Osteocyte (in vitro differentiated cells): ENCODE data around the gene TCHH. TPM values are rescaled to one million over a fixed set of nuclear protein-coding genes. Genes with fewer than 3 reads are reported as not detected.

Experiments
- DNase-seq: peaks from one replicate; pipeline ENCODE4 v3.0.0; 2021; ENCODE audit warnings: mixed read lengths; ENCODE audit not compliant: unreplicated experiment; ENCODE audit errors: extremely low spot score
- H3K27ac Mint-ChIP-seq: one replicate; pipeline ENCODE4 v1.8.0; 2021; ENCODE audit warnings: mild to moderate bottlenecking, mixed read lengths; ENCODE audit not compliant: unreplicated experiment
- H3K27me3 Mint-ChIP-seq: one replicate; pipeline ENCODE4 v1.8.0; 2021; ENCODE audit warnings: mixed read lengths; ENCODE audit not compliant: unreplicated experiment
- H3K36me3 Mint-ChIP-seq: one replicate; pipeline ENCODE4 v1.8.0; 2021; ENCODE audit warnings: mixed read lengths; ENCODE audit not compliant: unreplicated experiment
- H3K4me1 Mint-ChIP-seq: one replicate; pipeline ENCODE4 v1.8.0; 2021; ENCODE audit warnings: mixed read lengths; ENCODE audit not compliant: unreplicated experiment
- H3K4me3 Mint-ChIP-seq: one replicate; pipeline ENCODE4 v1.8.0; 2021; ENCODE audit warnings: mild to moderate bottlenecking, moderate library complexity, mixed read lengths; ENCODE audit not compliant: unreplicated experiment
- H3K9me3 Mint-ChIP-seq: one replicate; pipeline ENCODE4 v1.8.0; 2021; ENCODE audit warnings: mixed read lengths; ENCODE audit not compliant: unreplicated experiment
- CTCF ChIP-seq: fragments of 200-600 bp; sonication (generic); IDR thresholded peaks from 2 replicates; pipeline ENCODE4 v1.5.0; 2021; ENCODE audit warnings: antibody characterized with exemption, mild to moderate bottlenecking, moderate library complexity
- total RNA-seq: library from RNA; stranded (reverse); gene quantifications from 2 replicates; pipeline ENCODE4 v1.2.1, GENCODE V29; 2021

The TCHH gene
- total RNA-seq, 1 donor from 2014 or later = 0.05 TPM

GRCh38 chr1:152143150-152143887 lies 28.1 kb upstream of the TCHH start:
- Mint-ChIP-seq H3K4me3 (no peak overlapping the region), H3K4me1 (no peaks in the 10 kb centered on the region), H3K27me3 (peaks cover 3% of the 10 kb centered on the region), H3K36me3 (no peaks in the 10 kb centered on the region), H3K9me3 (no peaks in the 10 kb centered on the region), H3K27ac (no peak overlapping the region)
- no peak for TF ChIP-seq CTCF
- no peak for DNase-seq

DNA sequence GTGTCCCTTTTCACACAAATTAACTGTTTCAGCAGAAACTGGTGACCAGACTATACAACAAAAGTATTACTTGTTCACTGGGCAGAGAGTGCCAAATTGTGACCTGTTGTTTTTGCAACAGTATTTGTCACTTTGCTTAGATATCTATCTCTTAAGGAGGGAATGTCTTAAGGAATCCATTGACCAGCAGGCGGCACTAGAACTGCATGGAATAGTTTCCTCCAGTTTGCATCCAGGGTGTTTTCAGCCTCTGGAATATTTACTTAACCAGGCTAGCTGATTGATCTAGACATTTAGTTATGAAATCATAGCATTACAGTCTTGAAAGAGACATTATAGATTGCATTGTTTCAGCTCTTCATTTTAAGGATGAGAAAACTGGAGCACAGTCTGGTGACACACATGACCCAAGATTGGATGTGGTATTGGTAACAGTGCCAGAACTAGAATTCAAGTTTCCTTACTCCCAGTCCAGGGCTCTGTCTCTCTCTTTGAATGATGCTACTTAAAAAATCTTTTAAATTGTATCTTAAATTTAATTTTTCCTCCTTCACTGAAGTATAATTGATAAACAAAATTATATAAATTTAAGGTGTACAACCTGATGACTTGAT lies 26.8 kb upstream of the TCHH start:
- Mint-ChIP-seq H3K9me3 (no peaks in the 10 kb centered on the region), H3K27ac (no peak overlapping the region), H3K4me3 (no peak overlapping the region), H3K27me3 (peaks cover 6% of the 10 kb centered on the region), H3K36me3 (no peaks in the 10 kb centered on the region), H3K4me1 (no peaks in the 10 kb centered on the region)
- no peak for DNase-seq
- peak; percentile 68 for TF ChIP-seq CTCF

DNA sequence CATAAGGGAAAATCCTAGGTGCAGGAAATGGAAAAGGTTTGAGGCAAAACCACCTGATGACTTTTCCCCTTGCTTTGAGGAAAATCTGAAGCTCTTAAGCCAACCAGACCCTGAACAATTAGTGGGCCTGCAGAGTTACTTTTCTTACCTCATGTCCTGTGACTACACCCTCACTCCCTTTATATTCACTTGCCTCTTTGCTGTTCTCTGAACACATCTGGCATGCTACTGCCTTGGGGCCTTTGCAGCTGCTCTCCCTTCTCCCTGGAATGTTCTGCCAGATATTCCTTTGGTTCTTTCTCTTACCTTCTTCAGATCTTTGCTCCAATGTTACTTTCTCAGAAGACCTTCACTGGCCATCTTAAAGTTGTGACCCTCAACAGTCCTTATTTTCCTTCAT lies 22.0 kb upstream of the TCHH start:
- TF ChIP-seq CTCF = no peak
- peaks cover 16% of the 10 kb centered on the region for H3K27me3 Mint-ChIP-seq
- H3K4me1 Mint-ChIP-seq = no peaks in the 10 kb centered on the region
- H3K9me3 Mint-ChIP-seq = no peaks in the 10 kb centered on the region
- no peak for DNase-seq
- H3K36me3 Mint-ChIP-seq = no peaks in the 10 kb centered on the region
- H3K27ac Mint-ChIP-seq = no peak overlapping the region
- no peak overlapping the region for H3K4me3 Mint-ChIP-seq

DNA sequence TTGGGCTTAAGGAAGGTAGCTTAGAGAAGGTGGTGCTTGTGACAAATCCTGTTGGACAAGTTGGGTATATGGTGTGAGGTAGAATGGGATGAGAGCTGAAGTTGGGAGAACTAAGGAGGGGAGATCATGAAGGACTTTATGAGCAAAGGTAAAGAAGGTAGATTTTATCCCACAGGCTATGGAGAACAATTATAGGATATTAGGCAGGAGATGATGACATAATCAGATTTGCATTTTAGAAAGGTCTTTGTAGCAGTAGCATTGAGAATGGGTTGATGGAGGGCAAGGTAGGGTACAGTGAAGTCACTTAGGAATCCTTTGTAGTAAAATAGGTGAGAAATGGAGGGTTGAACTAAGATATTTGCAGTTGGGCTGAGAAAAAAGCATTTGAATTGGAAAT lies 14.9 kb upstream of the TCHH start:
- H3K27me3 Mint-ChIP-seq = peaks cover 26% of the 10 kb centered on the region

More for the DNA sequence above, 14.9 kb upstream of the TCHH start:
- Mint-ChIP-seq H3K4me1 (no peaks in the 10 kb centered on the region), H3K4me3 (no peak overlapping the region), H3K27ac (no peak overlapping the region), H3K36me3 (no peaks in the 10 kb centered on the region), H3K9me3 (no peaks in the 10 kb centered on the region)
- no peak for DNase-seq
- TF ChIP-seq CTCF = no peak
